ENCODE measurements around the gene GJB4.

- TF ChIP-seq CTCF (IDR thresholded peaks at IDR 0.05) (no peak), EZH2phosphoT487 (IDR thresholded peaks at IDR 0.05) (no peak)
Observed at GRCh38 chr1:34784751-34785221, 25.2 kb downstream of the GJB4 start.

All from neural progenitor cell (in vitro differentiated cells).